Prostate gland (tissue), 2 donors: Measurements from ENCODE around the gene BCAS3.
A peak's percentile ranks its signal among the peaks of the same experiment; 100 is the strongest.

Experiments used
- CTCF ChIP-seq, 4 experiments: fragments of 200-600 bp in 2 of 4; fragments of 450-650 bp in 2 of 4; sonication (generic) in 2 of 4; IDR thresholded peaks; 1 replicate in 3 of 4; 2 replicates in 1 of 4; pipeline ENCODE4 v1.5.1; 2016 to 2019; ENCODE audit warnings: antibody characterized with exemption in 4 of 4, mild to moderate bottlenecking in 2 of 4, moderate library complexity in 2 of 4
- POLR2A ChIP-seq: fragments of 450-650 bp; IDR thresholded peaks from one replicate; pipeline ENCODE4 v1.6.1; 2016; ENCODE audit warnings: antibody characterized with exemption, mild to moderate bottlenecking

- TF ChIP-seq POLR2A (no peak), CTCF (IDR thresholded peaks at IDR 0.05) (peak in 1 of 4 experiments; percentile 19)
Measured at GRCh38 chr17:61393550-61393903, 715.9 kb downstream of the BCAS3 start.
